Right lobe of liver (tissue), 4 donors: ENCODE data around the gene PDPK1.

Experiments used
- CTCF ChIP-seq, 4 donors: fragments of 200-600 bp in 3 of 4; fragments of 450-650 bp in 1 of 4; IDR thresholded peaks; one replicate each; pipeline versions ENCODE4 v1.5.1 to v1.8.0; 2016 to 2022; ENCODE audit warnings: antibody characterized with exemption in 4 of 4, mild to moderate bottlenecking in 2 of 4
- POLR2A ChIP-seq: fragments of 450-650 bp; IDR thresholded peaks from one replicate; pipeline ENCODE4 v1.6.1; 2017; ENCODE audit warnings: antibody characterized with exemption, mild to moderate bottlenecking
- donor health status: DM: no; HTN: no; CAD: no.
- donor health status: DM: no; HTN: no; CAD: no.
- donor health status: DM: no; HTN: yes; CAD: no.

GRCh38 chr16:2526135-2526534, 11.7 kb upstream of the PDPK1 start:
- TF ChIP-seq CTCF (IDR thresholded peaks at IDR 0.05) (no peak), POLR2A (no peak)
